HG03354 (cell line): ENCODE results near the gene CNTN6.

Experiments used
- ATAC-seq: cut with Tn5 transposase; IDR thresholded peaks from one replicate; pipeline ENCODE4 v1.9.1; 2021; ENCODE audit warnings: mild to moderate bottlenecking; ENCODE audit not compliant: unreplicated experiment, poor library complexity, severe bottlenecking

The CNTN6 gene

GRCh38 chr3:1164101-1164500 is 71.3 kb downstream of the CNTN6 start:
- no peak for ATAC-seq

GRCh38 chr3:1171320-1171719 is 78.5 kb downstream of the CNTN6 start:
- no peak for ATAC-seq

- no peak for ATAC-seq
These were observed 79.8 kb downstream of the CNTN6 start for GRCh38 chr3:1172644-1173043.

- no peak for ATAC-seq
These were observed 86.3 kb downstream of the CNTN6 start for GRCh38 chr3:1179146-1179545.

- no peak for ATAC-seq
These were observed 90.7 kb downstream of the CNTN6 start for GRCh38 chr3:1183320-1184048.

GRCh38 chr3:1190569-1190968 is 97.7 kb downstream of the CNTN6 start:
- ATAC-seq: no peak

GRCh38 chr3:1191026-1191425 is 98.2 kb downstream of the CNTN6 start:
- no peak for ATAC-seq

GRCh38 chr3:1195947-1196346 is 103.1 kb downstream of the CNTN6 start:
- no peak for ATAC-seq

- no peak for ATAC-seq
These were observed 104.2 kb downstream of the CNTN6 start for GRCh38 chr3:1197051-1197450.

- no peak for ATAC-seq
These were observed 107.5 kb downstream of the CNTN6 start for GRCh38 chr3:1200371-1200770.

GRCh38 chr3:1207904-1208303 is 115.1 kb downstream of the CNTN6 start:
- ATAC-seq: no peak

GRCh38 chr3:1214933-1215332 is 122.1 kb downstream of the CNTN6 start:
- no peak for ATAC-seq

- no peak for ATAC-seq
These were observed 124.0 kb downstream of the CNTN6 start for GRCh38 chr3:1216856-1217255.

GRCh38 chr3:1227111-1227510 is 134.3 kb downstream of the CNTN6 start:
- ATAC-seq: no peak

- no peak for ATAC-seq
These were observed 135.5 kb downstream of the CNTN6 start for GRCh38 chr3:1228289-1228688.

- no peak for ATAC-seq
These were observed 138.1 kb downstream of the CNTN6 start for GRCh38 chr3:1230920-1231319.

GRCh38 chr3:1232276-1232675 is 139.5 kb downstream of the CNTN6 start:
- ATAC-seq: no peak

GRCh38 chr3:1235526-1236120 is 142.8 kb downstream of the CNTN6 start:
- no peak for ATAC-seq

GRCh38 chr3:1251282-1252060 is 158.6 kb downstream of the CNTN6 start:
- no peak for ATAC-seq

GRCh38 chr3:1252061-1252430 is 159.2 kb downstream of the CNTN6 start:
- no peak for ATAC-seq

GRCh38 chr3:1262246-1262645 is 169.4 kb downstream of the CNTN6 start:
- no peak for ATAC-seq
